CD4-positive, alpha-beta T cell treated with Interleukin-12 subunit alpha and Interleukin-12 subunit beta, for 1 hour (primary cell): Measurements from ENCODE around the gene TDG.
"Not testable (repeated sequence)": the region's sequence is repeated elsewhere in the genome, so short reads cannot be mapped to it uniquely, and the experiment has no call there.

Source experiments
- DNase-seq: peaks from one replicate; pipeline ENCODE4 v3.0.0-alpha.2; 2020

Gene TDG

GRCh38 chr12:103962493-103962892 lies 3.2 kb upstream of the TDG start:
- no peak for DNase-seq

GRCh38 chr12:103964805-103965204 lies 867 bp upstream of the TDG start:
- DNase-seq = no peak

- DNase-seq = no peak
Measured at GRCh38 chr12:103965255-103965589, 450 bp upstream of the TDG start.

- no peak for DNase-seq
Measured at GRCh38 chr12:103966736-103967135, 1.1 kb downstream of the TDG start.

- DNase-seq = no peak
Measured at GRCh38 chr12:103969391-103969790, 3.7 kb downstream of the TDG start.

GRCh38 chr12:103973909-103974308 lies 8.2 kb downstream of the TDG start:
- no peak for DNase-seq

GRCh38 chr12:103975368-103975767 lies 9.7 kb downstream of the TDG start:
- DNase-seq = no peak

- no peak for DNase-seq
Measured at GRCh38 chr12:103978384-103978982, 12.8 kb downstream of the TDG start.

- DNase-seq = no peak
Measured at GRCh38 chr12:103986829-103987228, 21.2 kb downstream of the TDG start.

- no peak for DNase-seq
Measured at GRCh38 chr12:103994235-103994634, 28.6 kb downstream of the TDG start.

GRCh38 chr12:103996595-103996994 lies 30.9 kb downstream of the TDG start:
- no peak for DNase-seq

GRCh38 chr12:103997286-103997900 lies 31.7 kb downstream of the TDG start:
- no peak for DNase-seq

GRCh38 chr12:103998976-103999375 lies 33.3 kb downstream of the TDG start:
- no peak for DNase-seq

GRCh38 chr12:104000807-104001434 lies 35.2 kb downstream of the TDG start:
- DNase-seq = no peak

GRCh38 chr12:104002686-104003085 lies 37.0 kb downstream of the TDG start:
- no peak for DNase-seq

- no peak for DNase-seq
Measured at GRCh38 chr12:104003596-104003995, 37.9 kb downstream of the TDG start.

GRCh38 chr12:104006929-104007328 lies 41.3 kb downstream of the TDG start:
- DNase-seq = no peak

GRCh38 chr12:104010121-104010520 lies 44.4 kb downstream of the TDG start:
- DNase-seq = no peak

GRCh38 chr12:104010606-104011169 lies 45.0 kb downstream of the TDG start:
- no peak for DNase-seq

GRCh38 chr12:104011253-104011652 lies 45.6 kb downstream of the TDG start:
- no peak for DNase-seq

GRCh38 chr12:104012331-104012730 lies 46.7 kb downstream of the TDG start:
- DNase-seq = no peak

GRCh38 chr12:104021862-104022261 lies 56.2 kb downstream of the TDG start:
- DNase-seq = not testable (repeated sequence)

GRCh38 chr12:104022786-104023185 lies 57.1 kb downstream of the TDG start:
- no peak for DNase-seq

- no peak for DNase-seq
Measured at GRCh38 chr12:104023710-104024109, 58.0 kb downstream of the TDG start.
